Neural cell (in vitro differentiated cells): ENCODE measurements around the gene FAM200A. TPM values are rescaled to one million over a fixed set of nuclear protein-coding genes. Genes with fewer than 3 reads are reported as not detected.

ENCODE experiments used
- H2AFZ ChIP-seq: fragments of 200-600, 300-800 bp; sonication (generic), shearing (Covaris generic); 2 replicates; pipeline ENCODE4 v1.6.0; 2014; ENCODE audit warnings: low read depth, mild to moderate bottlenecking, antibody characterized with exemption, low read length, moderate library complexity
- H3F3A ChIP-seq: fragments of 200-600 bp; shearing (Covaris generic); 2 replicates; pipeline ENCODE4 v1.6.1; 2016; ENCODE audit warnings: mild to moderate bottlenecking, moderate library complexity, mixed read lengths, antibody characterized with exemption, low read length; ENCODE audit not compliant: insufficient read depth, poor library complexity, severe bottlenecking
- H3K27ac ChIP-seq: fragments of 200-600, 300-800 bp; sonication (generic), shearing (Covaris generic); 2 replicates; pipeline ENCODE4 v1.5.1; 2014; ENCODE audit warnings: mild to moderate bottlenecking, low read length, moderate library complexity
- H3K27me3 ChIP-seq: fragments of 300-800, 200-600 bp; sonication (generic), shearing (Covaris generic); 2 replicates; pipeline ENCODE4 v1.6.0; 2014; ENCODE audit warnings: mild to moderate bottlenecking, low read depth, low read length, moderate library complexity; ENCODE audit not compliant: insufficient read depth
- H3K36me3 ChIP-seq: fragments of 300-800, 200-600 bp; sonication (generic), shearing (Covaris generic); 2 replicates; pipeline ENCODE4 v1.5.1; 2014; ENCODE audit warnings: mild to moderate bottlenecking, antibody characterized with exemption, low read length, moderate library complexity; ENCODE audit not compliant: insufficient read depth
- H3K4me2 ChIP-seq: fragments of 300-800, 200-600 bp; sonication (generic), shearing (Covaris generic); 2 replicates; pipeline ENCODE4 v1.6.0; 2014; ENCODE audit warnings: mild to moderate bottlenecking, low read length
- H3K4me3 ChIP-seq: fragments of 300-800, 200-600 bp; sonication (generic), shearing (Covaris generic); 2 replicates; pipeline ENCODE4 v1.5.1; 2014; ENCODE audit warnings: mild to moderate bottlenecking, low read length, moderate library complexity
- H3K79me2 ChIP-seq: fragments of 200-600 bp; shearing (Covaris generic); replicated peaks from 2 replicates; pipeline ENCODE4 v1.6.0; 2014; ENCODE audit warnings: mild to moderate bottlenecking, low read length, moderate library complexity; ENCODE audit not compliant: insufficient read depth
- H3K9ac ChIP-seq: fragments of 300-800, 200-600 bp; sonication (generic), shearing (Covaris generic); 2 replicates; pipeline ENCODE4 v1.6.1; 2016; ENCODE audit warnings: mild to moderate bottlenecking, low read length, mixed read lengths
- H3K9me2 ChIP-seq: fragments of 200-600 bp; shearing (Covaris generic); 2 replicates; pipeline ENCODE4 v1.6.1; 2016; ENCODE audit warnings: mild to moderate bottlenecking, low read length, mixed read lengths; ENCODE audit not compliant: insufficient read depth
- H3K9me3 ChIP-seq: fragments of 200-600, 300-800 bp; sonication (generic), shearing (Covaris generic); 2 replicates; pipeline ENCODE4 v1.6.1; 2016; ENCODE audit warnings: mild to moderate bottlenecking, mixed run types, low read length, moderate library complexity, mixed read lengths
- H4K20me1 ChIP-seq: fragments of 200-600 bp; shearing (Covaris generic); 2 replicates; pipeline ENCODE4 v1.6.1; 2016; ENCODE audit warnings: mild to moderate bottlenecking, mixed run types; ENCODE audit not compliant: insufficient read depth
- CTCF ChIP-seq: fragments of 450-650 bp; IDR thresholded peaks from 2 replicates; pipeline ENCODE4 v1.5.1; 2014; ENCODE audit warnings: antibody characterized with exemption, mild to moderate bottlenecking, moderate library complexity; ENCODE audit not compliant: poor library complexity, severe bottlenecking
- EP300 ChIP-seq: fragments of 450-650 bp; conservative IDR thresholded peaks from 2 replicates; pipeline ENCODE4 v1.6.1; 2014; ENCODE audit warnings: antibody characterized with exemption, mild to moderate bottlenecking, moderate library complexity; ENCODE audit not compliant: poor library complexity, severe bottlenecking
- EZH2 ChIP-seq: fragments of 200-600, 300-800 bp; shearing (Covaris generic), sonication (generic); IDR thresholded peaks from 2 replicates; pipeline ENCODE4 v1.6.1; 2014; ENCODE audit warnings: antibody characterized with exemption, low read length, borderline replicate concordance, mild to moderate bottlenecking; ENCODE audit not compliant: insufficient read depth, poor library complexity, severe bottlenecking
- MXI1 ChIP-seq: fragments of 450-650 bp; conservative IDR thresholded peaks from 2 replicates; pipeline ENCODE4 v1.6.1; 2014; ENCODE audit warnings: antibody characterized with exemption, mild to moderate bottlenecking; ENCODE audit not compliant: poor library complexity, severe bottlenecking
- POLR2AphosphoS5 ChIP-seq: IDR thresholded peaks from 2 replicates; pipeline ENCODE4 v1.6.1; 2012
- RAD21 ChIP-seq: fragments of 450-650 bp; conservative IDR thresholded peaks from 2 replicates; pipeline ENCODE4 v1.6.1; 2014; ENCODE audit warnings: antibody characterized with exemption, mild to moderate bottlenecking, moderate library complexity
- REST ChIP-seq: IDR thresholded peaks from 2 replicates; pipeline ENCODE4 v1.6.1; 2012; ENCODE audit warnings: borderline replicate concordance
- SMC3 ChIP-seq: fragments of 450-650 bp; conservative IDR thresholded peaks from 2 replicates; pipeline ENCODE4 v1.6.1; 2014; ENCODE audit warnings: antibody characterized with exemption, mild to moderate bottlenecking, moderate library complexity; ENCODE audit not compliant: poor library complexity
- TAF1 ChIP-seq: IDR thresholded peaks from 2 replicates; pipeline ENCODE4 v1.6.1; 2012; ENCODE audit warnings: low read depth
- polyA plus RNA-seq: library from polyadenylated mRNA; depleted of rRNA; stranded (reverse); fragments of >200 nt; gene quantifications from 2 replicates; pipeline ENCODE4 v1.2.3, GENCODE V29; 2014

FAM200A gene
- polyA plus RNA-seq, 1 donor from 2014 or later, result 24.0 TPM

GRCh38 chr7:99557196-99557607, 5.3 kb upstream of the FAM200A start:
- TF ChIP-seq POLR2AphosphoS5 (no peak), REST (no peak), SMC3 (no peak), EZH2 (no peak), RAD21 (no peak), TAF1 (no peak), CTCF (no peak), MXI1 (no peak), EP300 (no peak)
- peak overlapping the region; percentile 100 for H3K27ac ChIP-seq

GRCh38 chr7:99554939-99555338, 3.0 kb upstream of the FAM200A start:
- Histone ChIP-seq H3K27me3 (no peaks in the 10 kb centered on the region), H2AFZ (no peak overlapping the region), H3K36me3 (peaks cover 5% of the 10 kb centered on the region), H3K4me2 (no peak overlapping the region), H3K27ac (no peak overlapping the region), H3K9me3 (no peaks in the 10 kb centered on the region), H4K20me1 (no peaks in the 10 kb centered on the region), H3K9ac (no peak overlapping the region), H3F3A (no peaks in the 10 kb centered on the region), H3K4me3 (no peak overlapping the region), H3K9me2 (no peaks in the 10 kb centered on the region), H3K79me2 (peaks cover 55% of the 10 kb centered on the region)
- TF ChIP-seq TAF1 (no peak), MXI1 (no peak), SMC3 (no peak), CTCF (no peak), EZH2 (no peak), POLR2AphosphoS5 (no peak)

More at GRCh38 chr7:99557196-99557607, 5.3 kb upstream of the FAM200A start:
- H3K9me3 ChIP-seq, result no peaks in the 10 kb centered on the region
- H3K4me3 ChIP-seq, result peak overlapping the region; percentile 89
- H3K27me3 ChIP-seq, result no peaks in the 10 kb centered on the region
- H2AFZ ChIP-seq, result no peak overlapping the region
- H3K4me2 ChIP-seq, result peak overlapping the region; percentile 98
- H3K9ac ChIP-seq, result peak overlapping the region; percentile 100
- no peaks in the 10 kb centered on the region for H4K20me1 ChIP-seq
- H3K36me3 ChIP-seq, result peaks cover 5% of the 10 kb centered on the region
- no peaks in the 10 kb centered on the region for H3K9me2 ChIP-seq
- no peaks in the 10 kb centered on the region for H3F3A ChIP-seq
- H3K79me2 ChIP-seq, result peaks cover 56% of the 10 kb centered on the region
